Measurements from ENCODE around the gene RERE. TPM values are rescaled to one million over a fixed set of nuclear protein-coding genes. Genes with fewer than 3 reads are reported as not detected.
A peak's percentile ranks its signal among the peaks of the same experiment; 100 is the strongest.

Gene RERE
- polyA plus RNA-seq, 1 of the 3 experiments (the other 2 are of a cell fraction): 8.1 TPM

DNA sequence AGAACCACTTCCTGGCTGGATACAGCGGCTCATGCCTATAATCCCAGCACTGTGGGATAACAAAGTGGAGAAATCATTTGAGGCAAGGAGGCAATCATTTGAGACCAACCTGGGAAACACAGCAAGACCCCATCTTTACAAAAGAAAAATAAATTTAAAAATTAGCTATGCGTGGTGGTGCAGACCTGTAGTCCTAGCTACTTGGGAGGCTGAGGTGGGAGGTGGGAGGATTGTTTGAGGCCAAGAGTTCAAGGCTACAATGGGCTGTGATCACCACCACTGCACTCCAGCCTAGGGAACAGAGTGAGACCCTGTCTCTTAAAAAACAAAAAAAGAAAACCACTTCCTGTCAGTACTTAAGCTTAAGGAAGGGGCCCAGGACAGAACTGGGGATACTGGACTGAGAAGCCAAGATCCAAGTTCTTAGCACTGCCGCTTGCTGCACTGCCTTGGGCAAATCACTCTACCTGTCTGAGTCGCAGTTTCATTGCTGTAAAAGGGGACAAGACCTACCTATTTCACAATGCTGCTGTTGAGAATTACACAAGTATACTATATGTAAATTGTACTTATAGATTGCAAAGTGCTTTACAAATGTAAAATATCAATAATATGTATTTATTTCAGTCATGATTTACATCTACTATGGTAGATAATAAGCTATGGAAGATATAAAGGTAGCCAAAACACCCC, 154.9 kb downstream of the RERE start (continued):
- TF ChIP-seq, protein P1, sequence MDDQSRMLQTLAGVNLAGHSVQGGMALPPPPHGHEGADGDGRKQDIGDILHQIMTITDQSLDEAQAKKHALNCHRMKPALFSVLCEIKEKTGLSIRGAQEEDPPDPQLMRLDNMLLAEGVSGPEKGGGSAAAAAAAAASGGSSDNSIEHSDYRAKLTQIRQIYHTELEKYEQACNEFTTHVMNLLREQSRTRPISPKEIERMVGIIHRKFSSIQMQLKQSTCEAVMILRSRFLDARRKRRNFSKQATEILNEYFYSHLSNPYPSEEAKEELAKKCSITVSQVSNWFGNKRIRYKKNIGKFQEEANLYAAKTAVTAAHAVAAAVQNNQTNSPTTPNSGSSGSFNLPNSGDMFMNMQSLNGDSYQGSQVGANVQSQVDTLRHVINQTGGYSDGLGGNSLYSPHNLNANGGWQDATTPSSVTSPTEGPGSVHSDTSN (IDR thresholded peaks at IDR 0.05): no peak
- TF ChIP-seq, protein P2, sequence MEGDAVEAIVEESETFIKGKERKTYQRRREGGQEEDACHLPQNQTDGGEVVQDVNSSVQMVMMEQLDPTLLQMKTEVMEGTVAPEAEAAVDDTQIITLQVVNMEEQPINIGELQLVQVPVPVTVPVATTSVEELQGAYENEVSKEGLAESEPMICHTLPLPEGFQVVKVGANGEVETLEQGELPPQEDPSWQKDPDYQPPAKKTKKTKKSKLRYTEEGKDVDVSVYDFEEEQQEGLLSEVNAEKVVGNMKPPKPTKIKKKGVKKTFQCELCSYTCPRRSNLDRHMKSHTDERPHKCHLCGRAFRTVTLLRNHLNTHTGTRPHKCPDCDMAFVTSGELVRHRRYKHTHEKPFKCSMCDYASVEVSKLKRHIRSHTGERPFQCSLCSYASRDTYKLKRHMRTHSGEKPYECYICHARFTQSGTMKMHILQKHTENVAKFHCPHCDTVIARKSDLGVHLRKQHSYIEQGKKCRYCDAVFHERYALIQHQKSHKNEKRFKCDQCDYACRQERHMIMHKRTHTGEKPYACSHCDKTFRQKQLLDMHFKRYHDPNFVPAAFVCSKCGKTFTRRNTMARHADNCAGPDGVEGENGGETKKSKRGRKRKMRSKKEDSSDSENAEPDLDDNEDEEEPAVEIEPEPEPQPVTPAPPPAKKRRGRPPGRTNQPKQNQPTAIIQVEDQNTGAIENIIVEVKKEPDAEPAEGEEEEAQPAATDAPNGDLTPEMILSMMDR (IDR thresholded peaks at IDR 0.05): no peak
- TF ChIP-seq RCOR1 (IDR thresholded peaks at IDR 0.05; ENCODE audit: low read length): no peak

DNA sequence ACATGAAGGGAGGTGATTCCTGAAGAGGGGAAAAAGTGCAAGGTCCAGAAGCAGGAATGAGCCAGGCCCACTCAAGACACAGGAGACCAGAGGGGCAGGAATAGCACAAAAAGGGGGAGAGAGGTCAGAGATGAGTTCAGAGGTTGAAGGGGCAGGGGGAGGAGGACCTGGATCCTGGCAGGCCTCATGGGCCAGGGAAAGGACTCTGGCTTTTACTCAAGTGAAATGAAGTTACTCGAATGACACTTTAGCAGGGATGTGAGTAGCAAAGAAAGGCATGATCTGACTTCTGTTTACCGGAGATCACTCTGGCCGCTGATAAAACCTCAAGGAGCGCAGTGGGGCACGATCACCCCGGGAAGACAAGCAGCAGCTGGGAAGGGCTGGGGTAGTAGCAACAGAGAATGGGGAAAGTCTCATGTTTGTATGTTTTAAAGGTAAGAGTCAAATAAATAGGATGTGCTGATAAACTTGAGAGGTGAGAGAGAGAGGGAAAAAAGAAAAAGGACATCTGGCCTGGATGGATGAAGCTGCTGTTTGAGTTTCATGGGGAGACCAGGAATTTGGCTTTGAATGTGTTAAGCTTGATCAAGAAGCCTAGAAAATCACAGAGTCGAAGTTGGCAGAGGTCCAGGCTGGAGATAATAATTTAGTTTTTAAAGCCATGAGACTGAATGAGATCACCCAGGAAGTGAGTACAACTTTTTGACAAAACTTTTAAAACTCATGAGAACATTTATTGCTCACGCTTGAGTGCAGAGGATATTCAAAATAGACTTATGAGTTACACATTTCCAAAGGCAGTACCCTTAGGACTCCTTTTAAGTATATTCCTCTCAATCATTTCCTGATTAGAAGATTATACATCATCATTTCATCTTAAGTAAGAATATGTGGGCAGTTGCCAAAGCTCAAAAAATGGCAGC, 156.0 kb downstream of the RERE start:
- Histone ChIP-seq H3K36me3 (replicated peaks in 1 of 2; ENCODE audit: control insufficient read depth in 1 of 2, insufficient read depth in 2 of 2, low read length in 1 of 2) (no peaks in the 10 kb centered on the region), H3K27me3 (ENCODE audit: insufficient read depth) (no peaks in the 10 kb centered on the region), H2AFZ (ENCODE audit: low read depth) (no peak overlapping the region), H3K4me3 (ENCODE audit: low read depth in 2 of 2, low read length in 1 of 2) (no peak overlapping the region), H4K20me1 (ENCODE audit: insufficient read depth) (peaks cover 12% of the 10 kb centered on the region; the same call in 1 of the 2 replicates), H3K79me2 (ENCODE audit: insufficient read depth) (peaks cover 81% of the 10 kb centered on the region), H3K9me3 (no peaks in the 10 kb centered on the region), H3K4me2 (peak overlapping the region; percentile 67), H3K4me1 (ENCODE audit: control insufficient read depth in 1 of 2, insufficient read depth in 2 of 2, low read depth in 1 of 2, low read length in 1 of 2) (peaks cover 33 to 57% of the 10 kb centered on the region in 2 experiments), H3K9ac (peak overlapping the region; percentile 70; the same call in 1 of the 2 replicates), H3K27ac (ENCODE audit: low read depth in 2 of 2, low read length in 1 of 2) (peak overlapping the region; percentile 71 to 96), H3K9me2 (no peaks in the 10 kb centered on the region), H3F3A (replicated peaks; ENCODE audit: insufficient read depth) (peaks cover 51% of the 10 kb centered on the region)
- ChIA-PET CTCF (interaction anchor here (1.4 to 6.0 kb wide), 6 partner anchors 11 to 100 kb away, joined by 3 to 49 read pairs (median 6); no protein-coding TSS in a partner anchor), POLR2A (interaction anchor here (1.1 kb wide), 1 partner anchor 10 kb away, joined by 3 read pairs; no protein-coding TSS in a partner anchor)
- TF ChIP-seq RAD21 (IDR thresholded peaks at IDR 0.05; ENCODE audit: low read length): no peak
- TF ChIP-seq, protein P3, sequence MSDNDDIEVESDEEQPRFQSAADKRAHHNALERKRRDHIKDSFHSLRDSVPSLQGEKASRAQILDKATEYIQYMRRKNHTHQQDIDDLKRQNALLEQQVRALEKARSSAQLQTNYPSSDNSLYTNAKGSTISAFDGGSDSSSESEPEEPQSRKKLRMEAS (IDR thresholded peaks at IDR 0.05; ENCODE audit: low read depth): 0 out of 2 replicates have a peak, but pooled peaks have one; percentile 5
- TF ChIP-seq, protein P1 (IDR thresholded peaks at IDR 0.05): peak; percentile 38; the same call in 1 of the 2 replicates
- TF ChIP-seq TCF12 (IDR thresholded peaks at IDR 0.05): peak; percentile 38; the same call in 1 of the 2 replicates
- TF ChIP-seq, protein P4, sequence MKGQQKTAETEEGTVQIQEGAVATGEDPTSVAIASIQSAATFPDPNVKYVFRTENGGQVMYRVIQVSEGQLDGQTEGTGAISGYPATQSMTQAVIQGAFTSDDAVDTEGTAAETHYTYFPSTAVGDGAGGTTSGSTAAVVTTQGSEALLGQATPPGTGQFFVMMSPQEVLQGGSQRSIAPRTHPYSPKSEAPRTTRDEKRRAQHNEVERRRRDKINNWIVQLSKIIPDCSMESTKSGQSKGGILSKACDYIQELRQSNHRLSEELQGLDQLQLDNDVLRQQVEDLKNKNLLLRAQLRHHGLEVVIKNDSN (IDR thresholded peaks at IDR 0.05; ENCODE audit: borderline replicate concordance, low read depth): no peak
- 0 out of 2 replicates have a peak, but pooled peaks have one; percentile 24 for TF ChIP-seq TEAD4 (IDR thresholded peaks at IDR 0.05; ENCODE audit: borderline replicate concordance, insufficient read depth)
- TF ChIP-seq CHD2 (IDR thresholded peaks at IDR 0.05; ENCODE audit: low read length, partially characterized antibody): no peak
- TF ChIP-seq EP300 (IDR thresholded peaks at IDR 0.05; ENCODE audit: borderline replicate concordance in 1 of 2, low read depth in 1 of 2, low read length in 1 of 2): peak in 1 of 2 experiments; percentile 41; a peak in 1 of 4 replicates
- peak; percentile 44 for TF ChIP-seq JUND (IDR thresholded peaks at IDR 0.05)
- peak; percentile 5; the same call in 1 of the 2 replicates for TF ChIP-seq FOSL2 (IDR thresholded peaks at IDR 0.05; ENCODE audit: borderline replicate concordance, low read depth)
- 0 out of 2 replicates have a peak, but pooled peaks have one; percentile 8 for TF ChIP-seq MEF2A (IDR thresholded peaks at IDR 0.05; ENCODE audit: borderline replicate concordance, low read depth)
- TF ChIP-seq NFIC (IDR thresholded peaks at IDR 0.05; ENCODE audit: borderline replicate concordance): peak; percentile 80
- DNase-seq: no peak
- WGBS (ENCODE audit: low lambda C conversion rate): 30% methylated on average over 8 of the region's 8 CpGs

Measured in SK-N-SH (cell line).